HepG2 (cell line): ENCODE results near the gene TRIM31. TPM values are rescaled to one million over a fixed set of nuclear protein-coding genes. Genes with fewer than 3 reads are reported as not detected.
A peak's percentile ranks its signal among the peaks of the same experiment; 100 is the strongest.

Source experiments
- DR1 ChIP-seq: sonication (generic); formaldehyde crosslinking; IDR thresholded peaks from 2 replicates; pipeline ENCODE4 v1.8.0; 2021; ENCODE audit warnings: mild to moderate bottlenecking, missing genetic modification reagents, inconsistent platforms
- HDAC2 ChIP-seq: sonication (generic); formaldehyde crosslinking; IDR thresholded peaks from 2 replicates; pipeline ENCODE4 v1.4.0; 2020; ENCODE audit warnings: missing genetic modification reagents
- HNF4A ChIP-seq: sonication (generic); formaldehyde crosslinking; IDR thresholded peaks from 2 replicates; pipeline ENCODE4 v1.4.0; 2020; ENCODE audit warnings: missing genetic modification reagents
- NFIC ChIP-seq: IDR thresholded peaks from 2 replicates; pipeline ENCODE4 v1.6.1; 2012; ENCODE audit warnings: mild to moderate bottlenecking, low read length, inconsistent platforms
- PCBP2 ChIP-seq: fragments of 200-400 bp; formaldehyde crosslinking; optimal IDR thresholded peaks from 2 replicates; pipeline ENCODE3; 2018; ENCODE audit warnings: low read length, low read depth; ENCODE audit not compliant: poor library complexity, severe bottlenecking
- TGIF2 ChIP-seq: IDR thresholded peaks from 2 replicates; pipeline ENCODE4 v1.6.1; 2016; ENCODE audit warnings: control low read depth, missing compliant biosample characterization
- THAP11 ChIP-seq: IDR thresholded peaks from 2 replicates; pipeline ENCODE4 v1.6.1; 2016; ENCODE audit warnings: missing biosample characterization, missing genetic modification reagents
- ZBTB8A ChIP-seq: sonication (generic); formaldehyde crosslinking; IDR thresholded peaks from 2 replicates; pipeline ENCODE4 v1.4.0; 2020; ENCODE audit warnings: mild to moderate bottlenecking, low read depth, missing genetic modification reagents, borderline replicate concordance
- ZEB1 ChIP-seq: IDR thresholded peaks from 2 replicates; pipeline ENCODE4 v1.6.1; 2012; ENCODE audit warnings: mild to moderate bottlenecking, low read depth, inconsistent platforms; ENCODE audit not compliant: insufficient replicate concordance
- ZNF776 ChIP-seq: sonication (generic); formaldehyde crosslinking; IDR thresholded peaks from 2 replicates; pipeline ENCODE4 v1.4.0; 2020; ENCODE audit warnings: mild to moderate bottlenecking, missing genetic modification reagents
- polyA plus RNA-seq, 8 experiments: library from polyadenylated mRNA; depleted of rRNA in 3 of 8; stranded (reverse) in 7 of 8; unstranded in 1 of 8; fragments of >200 nt; fragmentation: Illumina TruSeq in 4 of 8; extraction: Trizol in 4 of 8; gene quantifications; 2 replicates each; pipeline versions ENCODE4 v1.2.1 to v1.2.3, GENCODE V29; 2011 to 2016; ENCODE audit warnings: low read depth in 4 of 8, missing spikeins in 1 of 8, mixed read lengths in 1 of 8; ENCODE audit not compliant: insufficient read depth in 1 of 8
- total RNA-seq, 5 experiments: library from RNA; depleted of rRNA; stranded (reverse); fragments of >200 nt; fragmentation: Illumina TruSeq; extraction: Trizol; gene quantifications; 2 replicates each; pipeline ENCODE4 v1.2.3, GENCODE V29; 2016; ENCODE audit warnings: low read depth in 1 of 5
- TF ChIP-seq, protein P1 (sequence below): sonication (generic); formaldehyde crosslinking; IDR thresholded peaks from 2 replicates; pipeline ENCODE4 v1.5.0; 2020; ENCODE audit warnings: missing genetic modification reagents
- TF ChIP-seq, protein P2 (sequence below): sonication (generic); formaldehyde crosslinking; IDR thresholded peaks from 2 replicates; pipeline ENCODE4 v1.4.0; 2020; ENCODE audit warnings: missing genetic modification reagents
- TF ChIP-seq, protein P3 (sequence below): sonication (generic); formaldehyde crosslinking; IDR thresholded peaks from 2 replicates; pipeline ENCODE4 v1.9.0; 2021; ENCODE audit warnings: missing genetic modification reagents, borderline replicate concordance
- TF ChIP-seq, protein P4 (sequence below): sonication (generic); formaldehyde crosslinking; IDR thresholded peaks from 2 replicates; pipeline ENCODE4 v1.5.0; 2020; ENCODE audit warnings: missing genetic modification reagents, mild to moderate bottlenecking, borderline replicate concordance
- TF ChIP-seq, protein P5 (sequence below): sonication (generic); formaldehyde crosslinking; IDR thresholded peaks from 2 replicates; pipeline ENCODE4 v1.5.1; 2020; ENCODE audit warnings: mild to moderate bottlenecking, moderate library complexity, missing genetic modification reagents

TRIM31 gene
- total and polyA plus RNA-seq, 2 of the 13 experiments (the other 11 are each of a cell fraction or from before 2014, with no cell fraction given): 0.13 to 0.51 TPM

DNA sequence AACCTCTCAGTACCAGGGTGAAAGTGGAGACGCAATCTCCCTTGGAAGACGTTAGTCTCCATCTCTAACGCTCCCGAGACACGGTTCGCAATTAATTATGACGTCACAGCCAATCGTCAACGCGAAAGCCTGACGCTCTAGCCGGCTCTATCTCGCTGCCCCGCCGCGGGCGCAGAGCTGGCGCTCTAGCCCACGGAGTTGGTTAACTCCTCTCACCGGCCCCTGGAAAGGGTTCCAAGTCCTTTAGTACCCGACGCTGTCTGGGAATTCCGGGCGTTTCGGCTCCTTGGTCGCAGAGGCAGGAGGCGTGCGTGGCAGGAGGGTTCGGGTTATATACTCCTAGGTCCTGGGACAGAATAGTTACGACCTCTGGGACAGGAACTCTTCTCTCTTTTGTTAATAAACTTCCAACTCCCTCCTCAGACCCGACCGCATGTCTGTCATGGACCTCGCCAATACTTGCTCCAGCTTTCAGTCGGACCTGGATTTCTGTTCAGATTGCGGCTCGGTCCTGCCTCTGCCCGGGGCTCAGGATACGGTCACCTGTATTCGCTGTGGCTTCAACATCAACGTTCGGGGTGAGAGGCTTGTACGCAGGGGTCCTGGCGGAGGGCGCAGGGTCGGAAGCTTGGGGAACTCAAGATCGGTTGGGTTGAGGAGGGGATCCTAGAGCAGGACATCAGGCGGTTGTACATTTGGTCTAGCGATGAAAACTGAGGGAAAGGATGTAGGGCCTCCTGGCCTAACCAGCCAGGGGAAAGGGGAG lies 51.6 kb downstream of the TRIM31 start, which contains the start of gene POLR1H (continued):
- TF ChIP-seq, protein P1, sequence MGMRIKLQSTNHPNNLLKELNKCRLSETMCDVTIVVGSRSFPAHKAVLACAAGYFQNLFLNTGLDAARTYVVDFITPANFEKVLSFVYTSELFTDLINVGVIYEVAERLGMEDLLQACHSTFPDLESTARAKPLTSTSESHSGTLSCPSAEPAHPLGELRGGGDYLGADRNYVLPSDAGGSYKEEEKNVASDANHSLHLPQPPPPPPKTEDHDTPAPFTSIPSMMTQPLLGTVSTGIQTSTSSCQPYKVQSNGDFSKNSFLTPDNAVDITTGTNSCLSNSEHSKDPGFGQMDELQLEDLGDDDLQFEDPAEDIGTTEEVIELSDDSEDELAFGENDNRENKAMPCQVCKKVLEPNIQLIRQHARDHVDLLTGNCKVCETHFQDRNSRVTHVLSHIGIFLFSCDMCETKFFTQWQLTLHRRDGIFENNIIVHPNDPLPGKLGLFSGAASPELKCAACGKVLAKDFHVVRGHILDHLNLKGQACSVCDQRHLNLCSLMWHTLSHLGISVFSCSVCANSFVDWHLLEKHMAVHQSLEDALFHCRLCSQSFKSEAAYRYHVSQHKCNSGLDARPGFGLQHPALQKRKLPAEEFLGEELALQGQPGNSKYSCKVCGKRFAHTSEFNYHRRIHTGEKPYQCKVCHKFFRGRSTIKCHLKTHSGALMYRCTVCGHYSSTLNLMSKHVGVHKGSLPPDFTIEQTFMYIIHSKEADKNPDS (CRISPR knock-in tag): no peak
- TF ChIP-seq ZBTB8A (CRISPR knock-in tag) (peak; percentile 91; the same call in 1 of the 2 replicates), THAP11 (CRISPR knock-in tag) (peak; percentile 94), ZEB1 (peak; percentile 36), DR1 (CRISPR knock-in tag) (peak; percentile 93), HDAC2 (CRISPR knock-in tag) (peak; percentile 92), ZNF776 (CRISPR knock-in tag) (peak; percentile 92), PCBP2 (no peak), TGIF2 (CRISPR knock-in tag) (peak; percentile 91), NFIC (peak; percentile 5; the same call in 1 of the 2 replicates), HNF4A (CRISPR knock-in tag) (peak; percentile 90)
- TF ChIP-seq, protein P2, sequence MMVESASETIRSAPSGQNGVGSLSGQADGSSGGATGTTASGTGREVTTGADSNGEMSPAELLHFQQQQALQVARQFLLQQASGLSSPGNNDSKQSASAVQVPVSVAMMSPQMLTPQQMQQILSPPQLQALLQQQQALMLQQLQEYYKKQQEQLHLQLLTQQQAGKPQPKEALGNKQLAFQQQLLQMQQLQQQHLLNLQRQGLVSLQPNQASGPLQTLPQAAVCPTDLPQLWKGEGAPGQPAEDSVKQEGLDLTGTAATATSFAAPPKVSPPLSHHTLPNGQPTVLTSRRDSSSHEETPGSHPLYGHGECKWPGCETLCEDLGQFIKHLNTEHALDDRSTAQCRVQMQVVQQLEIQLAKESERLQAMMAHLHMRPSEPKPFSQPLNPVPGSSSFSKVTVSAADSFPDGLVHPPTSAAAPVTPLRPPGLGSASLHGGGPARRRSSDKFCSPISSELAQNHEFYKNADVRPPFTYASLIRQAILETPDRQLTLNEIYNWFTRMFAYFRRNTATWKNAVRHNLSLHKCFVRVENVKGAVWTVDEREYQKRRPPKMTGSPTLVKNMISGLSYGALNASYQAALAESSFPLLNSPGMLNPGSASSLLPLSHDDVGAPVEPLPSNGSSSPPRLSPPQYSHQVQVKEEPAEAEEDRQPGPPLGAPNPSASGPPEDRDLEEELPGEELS: peak; percentile 70; the same call in 1 of the 2 replicates
- TF ChIP-seq, protein P3, sequence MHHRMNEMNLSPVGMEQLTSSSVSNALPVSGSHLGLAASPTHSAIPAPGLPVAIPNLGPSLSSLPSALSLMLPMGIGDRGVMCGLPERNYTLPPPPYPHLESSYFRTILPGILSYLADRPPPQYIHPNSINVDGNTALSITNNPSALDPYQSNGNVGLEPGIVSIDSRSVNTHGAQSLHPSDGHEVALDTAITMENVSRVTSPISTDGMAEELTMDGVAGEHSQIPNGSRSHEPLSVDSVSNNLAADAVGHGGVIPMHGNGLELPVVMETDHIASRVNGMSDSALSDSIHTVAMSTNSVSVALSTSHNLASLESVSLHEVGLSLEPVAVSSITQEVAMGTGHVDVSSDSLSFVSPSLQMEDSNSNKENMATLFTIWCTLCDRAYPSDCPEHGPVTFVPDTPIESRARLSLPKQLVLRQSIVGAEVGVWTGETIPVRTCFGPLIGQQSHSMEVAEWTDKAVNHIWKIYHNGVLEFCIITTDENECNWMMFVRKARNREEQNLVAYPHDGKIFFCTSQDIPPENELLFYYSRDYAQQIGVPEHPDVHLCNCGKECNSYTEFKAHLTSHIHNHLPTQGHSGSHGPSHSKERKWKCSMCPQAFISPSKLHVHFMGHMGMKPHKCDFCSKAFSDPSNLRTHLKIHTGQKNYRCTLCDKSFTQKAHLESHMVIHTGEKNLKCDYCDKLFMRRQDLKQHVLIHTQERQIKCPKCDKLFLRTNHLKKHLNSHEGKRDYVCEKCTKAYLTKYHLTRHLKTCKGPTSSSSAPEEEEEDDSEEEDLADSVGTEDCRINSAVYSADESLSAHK (CRISPR knock-in tag): no peak; the same call in 1 of the 2 replicates
- TF ChIP-seq, protein P4, sequence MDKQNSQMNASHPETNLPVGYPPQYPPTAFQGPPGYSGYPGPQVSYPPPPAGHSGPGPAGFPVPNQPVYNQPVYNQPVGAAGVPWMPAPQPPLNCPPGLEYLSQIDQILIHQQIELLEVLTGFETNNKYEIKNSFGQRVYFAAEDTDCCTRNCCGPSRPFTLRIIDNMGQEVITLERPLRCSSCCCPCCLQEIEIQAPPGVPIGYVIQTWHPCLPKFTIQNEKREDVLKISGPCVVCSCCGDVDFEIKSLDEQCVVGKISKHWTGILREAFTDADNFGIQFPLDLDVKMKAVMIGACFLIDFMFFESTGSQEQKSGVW: peak; percentile 23; the same call in 1 of the 2 replicates
- TF ChIP-seq, protein P5, sequence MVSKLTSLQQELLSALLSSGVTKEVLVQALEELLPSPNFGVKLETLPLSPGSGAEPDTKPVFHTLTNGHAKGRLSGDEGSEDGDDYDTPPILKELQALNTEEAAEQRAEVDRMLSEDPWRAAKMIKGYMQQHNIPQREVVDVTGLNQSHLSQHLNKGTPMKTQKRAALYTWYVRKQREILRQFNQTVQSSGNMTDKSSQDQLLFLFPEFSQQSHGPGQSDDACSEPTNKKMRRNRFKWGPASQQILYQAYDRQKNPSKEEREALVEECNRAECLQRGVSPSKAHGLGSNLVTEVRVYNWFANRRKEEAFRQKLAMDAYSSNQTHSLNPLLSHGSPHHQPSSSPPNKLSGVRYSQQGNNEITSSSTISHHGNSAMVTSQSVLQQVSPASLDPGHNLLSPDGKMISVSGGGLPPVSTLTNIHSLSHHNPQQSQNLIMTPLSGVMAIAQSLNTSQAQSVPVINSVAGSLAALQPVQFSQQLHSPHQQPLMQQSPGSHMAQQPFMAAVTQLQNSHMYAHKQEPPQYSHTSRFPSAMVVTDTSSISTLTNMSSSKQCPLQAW: peak; percentile 74; the same call in 1 of the 2 replicates
